OCI-LY1 (cell line): ENCODE results near the gene ITIH5.
"Not testable (repeated sequence)": the region's sequence is repeated elsewhere in the genome, so short reads cannot be mapped to it uniquely, and the experiment has no call there.

Experiments
- H2AFZ ChIP-seq: fragments of 200-600 bp; sonication (generic), shearing (Covaris generic); 2 replicates; pipeline ENCODE4 v1.6.0; 2014; ENCODE audit warnings: antibody characterized with exemption, mild to moderate bottlenecking, low read length
- H3F3A ChIP-seq: fragments of 200-600 bp; sonication (generic), shearing (Covaris generic); 2 replicates; pipeline ENCODE4 v1.6.0; 2014; ENCODE audit warnings: mild to moderate bottlenecking, antibody characterized with exemption, low read length, moderate library complexity; ENCODE audit not compliant: insufficient read depth
- H3K27ac ChIP-seq: fragments of 200-600 bp; sonication (generic); 2 replicates; pipeline ENCODE4 v1.5.1; 2014; ENCODE audit warnings: low read length, mixed run types, mild to moderate bottlenecking, low read depth; ENCODE audit not compliant: poor library complexity, severe bottlenecking
- H3K27me3 ChIP-seq: fragments of 200-600 bp; sonication (generic); 2 replicates; pipeline ENCODE4 v1.6.0; 2014; ENCODE audit warnings: antibody characterized with exemption, mild to moderate bottlenecking, low read length, moderate library complexity; ENCODE audit not compliant: insufficient read depth
- H3K36me3 ChIP-seq: fragments of 200-600 bp; sonication (generic); 2 replicates; pipeline ENCODE4 v1.6.1; 2014; ENCODE audit warnings: mild to moderate bottlenecking, antibody characterized with exemption, low read length, moderate library complexity, mixed read lengths; ENCODE audit not compliant: insufficient read depth
- H3K4me1 ChIP-seq: fragments of 200-600 bp; sonication (generic); 2 replicates; pipeline ENCODE4 v1.5.1; 2014; ENCODE audit warnings: mild to moderate bottlenecking, low read length, moderate library complexity; ENCODE audit not compliant: insufficient read depth, severe bottlenecking
- H3K4me2 ChIP-seq: fragments of 200-600 bp; sonication (generic), shearing (Covaris generic); 2 replicates; pipeline ENCODE4 v1.6.1; 2014; ENCODE audit warnings: low read length
- H3K4me3 ChIP-seq: fragments of 200-600 bp; sonication (generic); 2 replicates; pipeline ENCODE4 v1.5.1; 2014; ENCODE audit warnings: low read length, low read depth, mild to moderate bottlenecking, mixed read lengths; ENCODE audit not compliant: poor library complexity, severe bottlenecking
- H3K79me2 ChIP-seq: fragments of 200-600 bp; shearing (Covaris generic); 2 replicates; pipeline ENCODE4 v1.6.1; 2016; ENCODE audit warnings: mixed run types, low read length, mixed read lengths; ENCODE audit not compliant: insufficient read depth
- H3K9ac ChIP-seq: fragments of 200-600 bp; sonication (generic), shearing (Covaris generic); 2 replicates; pipeline ENCODE4 v1.6.1; 2014; ENCODE audit warnings: mild to moderate bottlenecking, low read length, mixed read lengths
- H3K9me2 ChIP-seq: fragments of 200-600 bp; sonication (generic), shearing (Covaris generic); 2 replicates; pipeline ENCODE4 v1.6.1; 2014; ENCODE audit warnings: low read depth, mild to moderate bottlenecking, low read length, mixed read lengths
- H3K9me3 ChIP-seq: fragments of 200-600 bp; shearing (Covaris generic); 2 replicates; pipeline ENCODE4 v1.6.1; 2014; ENCODE audit warnings: low read length, mixed read lengths
- H4K20me1 ChIP-seq: fragments of 200-600 bp; sonication (generic), shearing (Covaris generic); 2 replicates; pipeline ENCODE4 v1.6.0; 2016; ENCODE audit warnings: mild to moderate bottlenecking, low read length; ENCODE audit not compliant: insufficient read depth
- CTCF ChIP-seq: fragments of 200-600 bp; sonication (generic), shearing (Covaris generic); IDR thresholded peaks from 2 replicates; pipeline ENCODE4 v1.5.1; 2017; ENCODE audit warnings: mild to moderate bottlenecking, antibody characterized with exemption, low read length, moderate library complexity, mixed read lengths
- EZH2 ChIP-seq: fragments of 200-600 bp; sonication (generic), shearing (Covaris generic); IDR thresholded peaks from 2 replicates; pipeline ENCODE4 v1.8.0; 2017; ENCODE audit warnings: borderline replicate concordance, mixed run types, mild to moderate bottlenecking, antibody characterized with exemption, low read length, moderate library complexity, mixed read lengths

ITIH5 gene

DNA sequence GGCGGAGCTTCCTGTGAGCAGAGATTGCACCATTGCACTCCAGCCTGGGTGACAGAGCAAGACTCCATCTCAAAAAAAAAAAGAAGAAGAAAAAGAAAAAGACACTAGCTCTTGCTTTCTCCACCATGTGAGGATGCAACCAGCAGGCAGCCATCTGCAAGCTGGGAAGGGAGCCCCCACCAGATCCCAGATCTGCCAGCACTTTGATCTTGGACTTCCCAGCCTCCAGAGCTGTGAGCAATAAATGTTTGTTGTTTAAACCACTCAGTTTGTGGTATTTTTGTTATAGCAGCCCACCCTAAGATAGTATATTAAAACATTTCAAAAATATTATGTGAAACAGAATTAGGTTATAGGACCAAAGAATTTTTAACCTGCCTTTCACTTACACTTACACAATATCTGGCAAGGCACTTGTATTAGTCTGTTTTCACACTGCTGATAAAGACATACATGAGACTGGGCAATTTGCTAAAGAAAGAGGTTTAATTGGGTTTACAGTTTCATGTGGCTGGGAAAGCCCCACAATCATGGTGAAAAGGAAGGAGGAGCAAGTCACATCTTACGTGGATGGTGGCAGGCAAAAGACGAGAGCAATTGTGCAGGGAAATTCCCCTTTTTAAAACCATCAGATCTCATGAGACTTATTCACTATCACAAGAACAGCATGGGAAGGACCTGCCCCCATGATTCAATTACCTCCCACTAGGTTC, 24.3 kb upstream of the ITIH5 start:
- H3K4me3 ChIP-seq, H3K9me2 ChIP-seq, H3K79me2 ChIP-seq, H3K4me1 ChIP-seq, H3F3A ChIP-seq, H3K27me3 ChIP-seq, H3K36me3 ChIP-seq, H3K9me3 ChIP-seq, H4K20me1 ChIP-seq, H2AFZ ChIP-seq, H3K4me2 ChIP-seq, H3K27ac ChIP-seq, H3K9ac ChIP-seq: not testable (repeated sequence)

DNA sequence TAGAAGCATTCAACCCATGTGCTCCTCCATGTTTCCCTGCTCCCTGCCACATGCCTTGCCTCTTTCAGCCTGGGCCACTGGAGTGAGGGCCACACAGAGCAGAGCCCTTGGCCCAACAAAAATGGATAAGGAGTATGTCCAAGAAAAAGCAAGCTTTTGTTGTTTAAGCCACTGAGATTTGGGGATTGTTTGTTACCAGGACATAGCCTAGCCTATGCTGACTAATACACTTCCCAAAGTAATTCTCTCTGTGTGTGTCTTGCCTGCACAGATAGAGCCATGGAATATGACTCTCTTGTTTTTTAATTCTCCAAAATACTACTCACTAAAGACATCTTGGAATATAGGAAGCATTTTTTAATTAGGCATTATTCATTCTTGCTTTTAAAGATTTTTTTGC, 22.8 kb upstream of the ITIH5 start:
- Histone ChIP-seq H3K4me1 (no peaks in the 10 kb centered on the region), H3K9me2 (no peaks in the 10 kb centered on the region)

GRCh38 chr10:7687228-7687907, 20.6 kb upstream of the ITIH5 start:
- H3F3A ChIP-seq: no peaks in the 10 kb centered on the region
- H3K4me1 ChIP-seq: no peaks in the 10 kb centered on the region
- no peaks in the 10 kb centered on the region for H3K27me3 ChIP-seq
- H3K79me2 ChIP-seq: no peaks in the 10 kb centered on the region
- H3K4me3 ChIP-seq: no peak overlapping the region
- no peaks in the 10 kb centered on the region for H4K20me1 ChIP-seq
- no peaks in the 10 kb centered on the region for H3K9me2 ChIP-seq
- no peaks in the 10 kb centered on the region for H3K36me3 ChIP-seq
- H3K9me3 ChIP-seq: no peaks in the 10 kb centered on the region
- H3K4me2 ChIP-seq: no peak overlapping the region
- no peak overlapping the region for H2AFZ ChIP-seq
- H3K9ac ChIP-seq: no peak overlapping the region
- peak; percentile 93 for TF ChIP-seq CTCF
- no peak for TF ChIP-seq EZH2
- H3K27ac ChIP-seq: no peak overlapping the region

More for the DNA sequence above, 22.8 kb upstream of the ITIH5 start:
- Histone ChIP-seq H3K36me3 (no peaks in the 10 kb centered on the region), H2AFZ (no peak overlapping the region), H3K9me3 (no peaks in the 10 kb centered on the region), H3K27ac (no peak overlapping the region), H3K9ac (no peak overlapping the region), H3K79me2 (no peaks in the 10 kb centered on the region), H3F3A (no peaks in the 10 kb centered on the region), H3K27me3 (no peaks in the 10 kb centered on the region), H4K20me1 (no peaks in the 10 kb centered on the region), H3K4me3 (no peak overlapping the region), H3K4me2 (no peak overlapping the region)
- TF ChIP-seq EZH2 (no peak), CTCF (no peak)
